GM21576 (cell line): Measurements from ENCODE around the gene FEM1A.
"Not testable (repeated sequence)": the region's sequence is repeated elsewhere in the genome, so short reads cannot be mapped to it uniquely, and the experiment has no call there.

Experiments used
- ATAC-seq: cut with Tn5 transposase; IDR thresholded peaks from one replicate; pipeline ENCODE4 v1.9.1; 2021; ENCODE audit warnings: mild to moderate bottlenecking, moderate library complexity; ENCODE audit not compliant: unreplicated experiment

The FEM1A gene

GRCh38 chr19:4845975-4846374 lies 54.4 kb downstream of the FEM1A start:
- ATAC-seq, result not testable (repeated sequence)

GRCh38 chr19:4847190-4847973 lies 55.8 kb downstream of the FEM1A start:
- no peak for ATAC-seq

- no peak for ATAC-seq
Measured at GRCh38 chr19:4849019-4849418, 57.5 kb downstream of the FEM1A start.
